Measurements from ENCODE around the gene GPR17.

The GPR17 gene, protein sequence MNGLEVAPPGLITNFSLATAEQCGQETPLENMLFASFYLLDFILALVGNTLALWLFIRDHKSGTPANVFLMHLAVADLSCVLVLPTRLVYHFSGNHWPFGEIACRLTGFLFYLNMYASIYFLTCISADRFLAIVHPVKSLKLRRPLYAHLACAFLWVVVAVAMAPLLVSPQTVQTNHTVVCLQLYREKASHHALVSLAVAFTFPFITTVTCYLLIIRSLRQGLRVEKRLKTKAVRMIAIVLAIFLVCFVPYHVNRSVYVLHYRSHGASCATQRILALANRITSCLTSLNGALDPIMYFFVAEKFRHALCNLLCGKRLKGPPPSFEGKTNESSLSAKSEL

DNA sequence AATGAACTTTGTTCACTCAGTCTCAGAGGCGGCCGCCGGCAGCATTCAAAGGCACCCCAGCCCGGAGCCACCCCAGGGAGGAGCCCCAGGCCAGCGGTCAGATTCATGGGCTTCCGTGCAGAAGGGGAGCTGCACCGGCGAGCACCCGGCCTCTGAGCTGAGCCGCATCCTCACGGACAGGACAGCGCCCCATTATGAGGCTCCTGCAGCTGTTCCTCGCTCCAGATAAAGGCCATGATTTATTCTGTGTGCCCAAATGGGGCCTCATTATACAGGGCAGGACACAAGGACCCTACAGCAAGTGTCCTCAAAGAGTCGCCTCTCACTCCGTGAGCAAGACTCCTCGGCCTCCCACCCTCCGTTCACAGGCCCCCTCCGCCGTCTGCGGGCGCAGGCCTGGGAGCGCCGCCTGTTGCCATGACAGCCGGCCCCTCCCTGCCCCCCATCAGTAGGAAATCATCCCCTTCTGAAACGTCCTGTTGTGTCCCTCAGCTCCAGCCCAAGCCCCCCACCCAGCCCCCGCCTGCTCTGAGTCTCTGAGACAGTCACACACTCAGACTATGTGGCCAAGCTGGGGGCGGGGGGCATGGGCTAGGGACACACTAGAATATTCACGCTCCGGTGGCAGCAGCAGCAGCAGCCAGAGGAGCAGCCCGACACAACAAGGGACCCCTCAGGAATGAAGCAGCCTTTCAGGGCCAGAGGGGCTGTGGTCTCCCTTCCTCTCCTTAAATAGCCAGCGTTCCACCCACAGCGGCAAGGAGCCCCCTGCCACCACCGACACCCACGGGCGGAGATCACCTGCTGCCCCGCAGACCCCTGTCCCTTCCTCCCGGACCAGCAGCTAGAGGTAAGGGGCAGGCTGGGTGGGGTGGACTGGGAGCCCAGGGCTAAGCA lies at the start of gene GPR17:
TSS of gene GPR17 (plus strand) at position 759 of the 897 bp plus-strand sequence. CDS start 4,583 bp downstream, outside the sequence.
- TF ChIP-seq POLR2A (IDR thresholded peaks at IDR 0.05; ENCODE audit: low read length), result no peak
- DNase-seq, result no peak

DNA sequence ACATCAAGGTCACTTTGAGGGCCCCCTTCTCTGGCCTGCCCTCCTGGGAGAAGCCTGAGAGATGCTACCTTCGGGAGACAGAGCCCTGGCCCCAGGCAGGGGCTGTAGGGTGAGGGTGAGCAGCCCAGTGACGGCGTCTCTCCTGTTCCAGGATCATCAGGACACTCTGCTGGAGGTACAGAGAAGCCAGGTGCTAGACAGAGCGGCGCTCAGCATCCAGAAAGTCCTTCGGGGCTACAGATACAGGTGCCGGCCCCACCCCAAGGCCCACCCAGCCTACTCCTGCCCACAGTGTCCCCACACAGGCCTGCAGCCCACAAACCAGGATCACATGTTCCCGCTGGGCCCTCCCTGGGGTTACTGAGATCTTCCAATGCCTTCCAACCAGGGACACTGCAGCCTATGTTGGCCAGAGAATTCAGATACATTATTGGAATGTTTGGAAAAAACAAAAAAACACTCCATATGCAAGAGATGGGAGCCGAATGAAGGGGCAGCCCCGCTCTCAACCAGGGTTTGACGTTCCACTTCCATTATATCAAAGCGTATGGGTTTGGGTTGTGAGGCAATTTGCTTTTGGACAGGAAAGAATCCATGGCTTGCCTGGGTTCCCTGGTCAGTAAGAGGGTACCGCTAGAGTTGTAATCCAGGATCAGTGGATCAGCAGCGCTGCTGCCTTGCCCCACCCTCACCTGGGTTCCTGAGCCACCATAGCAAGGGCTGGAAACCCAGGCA lies 49.5 kb upstream of the GPR17 start:
- TF ChIP-seq POLR2A (IDR thresholded peaks at IDR 0.05; ENCODE audit: low read length) (no peak), GATA1 (IDR thresholded peaks at IDR 0.05; ENCODE audit: low read depth, low read length) (no peak)
- DNase-seq, result no peak

DNA sequence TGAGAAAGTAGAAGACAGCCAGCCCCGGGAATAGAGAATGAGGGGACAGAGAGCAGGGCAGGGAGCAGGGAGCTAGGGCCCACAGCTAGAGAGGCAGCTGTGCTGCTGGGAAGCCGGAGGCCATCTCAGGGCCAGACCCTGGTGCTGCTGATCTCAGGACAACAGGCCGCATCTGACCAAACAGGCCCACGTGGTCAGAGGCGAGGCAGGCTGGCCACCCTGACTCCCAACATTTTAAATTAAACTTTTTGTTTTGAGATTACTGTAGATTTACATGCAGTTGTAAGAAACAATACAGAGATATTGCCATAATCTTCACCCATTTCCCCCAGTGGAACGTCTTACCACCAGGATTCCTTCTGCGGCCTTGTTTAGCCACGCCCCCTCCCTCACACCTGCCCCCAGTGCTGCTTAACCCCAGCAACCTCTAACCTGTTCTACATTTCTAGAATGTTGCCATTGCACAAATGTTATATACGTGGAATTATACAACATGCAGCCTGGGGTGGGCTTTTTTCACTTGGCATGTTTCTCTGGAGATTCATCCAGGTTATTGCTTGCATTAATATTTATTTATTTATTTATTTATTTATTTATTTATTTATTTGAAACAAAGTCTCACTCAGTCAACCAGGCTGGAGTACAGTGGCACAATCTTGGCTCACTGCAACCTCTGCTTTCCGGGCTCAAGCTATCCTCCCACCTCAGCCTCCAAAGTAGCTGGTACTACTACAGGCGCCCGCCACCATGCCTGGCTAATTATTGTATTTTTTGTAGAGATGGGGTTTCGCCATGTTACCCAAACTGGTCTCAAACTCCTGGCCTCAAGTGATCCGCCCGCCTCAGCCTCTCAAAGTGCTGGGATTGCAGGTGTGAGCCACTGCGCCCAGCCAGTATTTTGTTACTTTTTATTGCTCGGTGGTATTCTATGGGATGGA lies 48.6 kb upstream of the GPR17 start:
- TF ChIP-seq GATA1 (IDR thresholded peaks at IDR 0.05; ENCODE audit: low read depth, low read length), result no peak
- no peak for TF ChIP-seq POLR2A (IDR thresholded peaks at IDR 0.05; ENCODE audit: low read length)
- no peak for DNase-seq

- TF ChIP-seq GATA1 (IDR thresholded peaks at IDR 0.05; ENCODE audit: low read depth, low read length) (no peak), POLR2A (IDR thresholded peaks at IDR 0.05; ENCODE audit: low read length) (no peak)
- DNase-seq, result no peak
Measured at GRCh38 chr2:127597984-127598380, 48.0 kb upstream of the GPR17 start.

- no peak for DNase-seq
- TF ChIP-seq POLR2A (IDR thresholded peaks at IDR 0.05; ENCODE audit: low read length), result no peak
- no peak for TF ChIP-seq GATA1 (IDR thresholded peaks at IDR 0.05; ENCODE audit: low read depth, low read length)
Measured at GRCh38 chr2:127598711-127599110, 47.2 kb upstream of the GPR17 start.

DNA sequence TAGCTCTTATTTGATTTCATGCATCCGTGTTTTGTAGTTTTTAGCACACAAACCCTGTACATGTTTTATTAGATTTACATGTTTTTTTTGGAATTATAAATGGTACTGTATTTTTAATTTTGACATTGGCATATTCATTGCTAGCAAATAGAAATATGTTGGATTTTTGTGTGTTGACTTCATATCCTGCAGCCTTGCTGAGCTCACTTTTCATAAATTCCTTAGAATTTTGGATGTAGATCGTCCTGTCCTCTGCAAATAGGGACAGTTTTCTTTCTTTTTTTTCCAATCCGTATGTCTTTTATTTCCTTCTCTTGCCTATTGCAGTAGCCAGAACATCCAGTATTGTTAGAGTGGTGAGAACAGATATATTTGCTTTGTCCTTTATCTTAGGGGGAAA lies 46.7 kb upstream of the GPR17 start:
- TF ChIP-seq POLR2A (IDR thresholded peaks at IDR 0.05; ENCODE audit: low read length) (no peak), GATA1 (IDR thresholded peaks at IDR 0.05; ENCODE audit: low read depth, low read length) (no peak)
- no peak for DNase-seq

DNA sequence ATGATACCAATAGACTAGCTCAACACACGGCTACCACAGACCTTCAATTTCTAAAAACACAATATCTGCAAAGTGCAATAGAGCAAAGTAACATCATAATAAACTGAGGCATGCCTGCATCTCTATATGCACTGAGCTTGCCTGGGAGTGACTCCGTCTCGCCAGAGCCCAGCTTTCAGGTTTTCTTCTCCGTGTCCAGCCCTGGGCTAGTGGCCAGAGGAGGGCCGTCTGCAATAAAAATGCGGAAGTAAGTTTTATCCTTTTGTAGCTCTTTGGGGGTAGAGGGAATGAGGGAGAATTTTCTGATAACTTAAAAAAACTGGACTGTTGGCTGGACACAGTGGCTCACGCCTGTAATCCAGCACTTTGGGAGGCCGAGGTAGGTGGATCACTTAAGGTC lies 41.0 kb upstream of the GPR17 start:
- no peak for DNase-seq

GRCh38 chr2:127605691-127606263 lies 40.2 kb upstream of the GPR17 start:
- no peak for DNase-seq
- TF ChIP-seq GATA1 (IDR thresholded peaks at IDR 0.05; ENCODE audit: low read depth, low read length), result no peak
- TF ChIP-seq POLR2A (IDR thresholded peaks at IDR 0.05; ENCODE audit: low read length), result no peak

More for the DNA sequence above, 41.0 kb upstream of the GPR17 start:
- TF ChIP-seq POLR2A (IDR thresholded peaks at IDR 0.05; ENCODE audit: low read length) (no peak), GATA1 (IDR thresholded peaks at IDR 0.05; ENCODE audit: low read depth, low read length) (no peak)

GRCh38 chr2:127606625-127607398 lies 39.1 kb upstream of the GPR17 start:
- no peak for DNase-seq

DNA sequence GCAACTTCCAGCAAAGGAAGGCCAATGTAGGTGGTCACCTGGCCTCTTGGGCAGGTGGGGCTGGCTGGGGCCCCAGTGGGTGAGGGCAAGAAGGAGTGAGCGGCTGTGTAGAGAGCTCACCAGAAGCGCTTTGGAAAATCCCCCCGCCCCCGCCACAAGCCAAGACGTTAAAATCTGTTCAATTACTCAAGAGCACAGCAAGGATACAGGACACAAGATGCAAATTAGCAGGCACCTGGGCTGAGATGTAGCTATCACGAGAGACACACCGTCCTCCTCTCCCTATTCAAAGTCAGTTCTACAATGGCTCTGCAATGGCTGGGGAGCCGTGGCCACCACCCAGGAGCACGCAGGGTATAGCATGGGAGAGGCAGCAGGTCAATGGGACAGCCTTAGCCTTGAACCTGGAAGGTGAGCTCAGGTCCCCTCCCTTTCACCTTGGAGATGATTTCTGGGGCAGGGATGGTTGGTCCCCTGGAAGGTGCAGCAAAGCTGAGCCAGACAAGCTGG lies 38.5 kb upstream of the GPR17 start:
- TF ChIP-seq POLR2A (IDR thresholded peaks at IDR 0.05; ENCODE audit: low read length) (no peak), GATA1 (IDR thresholded peaks at IDR 0.05; ENCODE audit: low read depth, low read length) (no peak)
- no peak for DNase-seq

More at GRCh38 chr2:127606625-127607398, 39.1 kb upstream of the GPR17 start:
- TF ChIP-seq GATA1 (IDR thresholded peaks at IDR 0.05; ENCODE audit: low read depth, low read length) (no peak), POLR2A (IDR thresholded peaks at IDR 0.05; ENCODE audit: low read length) (no peak)

- no peak for DNase-seq
- TF ChIP-seq GATA1 (IDR thresholded peaks at IDR 0.05; ENCODE audit: low read depth, low read length), result no peak
- no peak for TF ChIP-seq POLR2A (IDR thresholded peaks at IDR 0.05; ENCODE audit: low read length)
Measured at GRCh38 chr2:127608061-127609030, 37.6 kb upstream of the GPR17 start.

All from erythroblast (primary cell).